Subcutaneous abdominal adipose tissue (tissue), 5 donors: Measurements from ENCODE around the gene DOCK11.
A peak's percentile ranks its signal among the peaks of the same experiment; 100 is the strongest.

ENCODE experiments used
- H3K27ac ChIP-seq: one replicate; pipeline ENCODE4 v1.7.0; 2013; ENCODE audit warnings: low read depth, mild to moderate bottlenecking, inconsistent platforms, low read length, moderate library complexity
- H3K27me3 ChIP-seq, 5 donors: one replicate each; pipeline ENCODE4 v1.7.0; 2013; ENCODE audit warnings: low read length in 5 of 5, inconsistent platforms in 1 of 5; ENCODE audit not compliant: control insufficient read depth in 5 of 5, insufficient read depth in 4 of 5
- H3K36me3 ChIP-seq, 5 donors: one replicate each; pipeline ENCODE4 v1.7.0; 2013; ENCODE audit warnings: low read length in 5 of 5; ENCODE audit not compliant: control insufficient read depth in 5 of 5, insufficient read depth in 5 of 5
- H3K4me1 ChIP-seq, 5 donors: one replicate each; pipeline ENCODE4 v1.7.0; 2013; ENCODE audit warnings: low read length in 5 of 5, mild to moderate bottlenecking in 3 of 5, moderate library complexity in 1 of 5; ENCODE audit not compliant: control insufficient read depth in 5 of 5, insufficient read depth in 5 of 5
- H3K4me3 ChIP-seq, 5 donors: one replicate each; pipeline ENCODE4 v1.7.0; 2013; ENCODE audit warnings: low read length in 5 of 5, low read depth in 1 of 5
- H3K9ac ChIP-seq, 5 donors: one replicate each; pipeline ENCODE4 v1.7.0; 2013; ENCODE audit warnings: low read length in 5 of 5, mild to moderate bottlenecking in 4 of 5, moderate library complexity in 3 of 5
- H3K9me3 ChIP-seq, 5 donors: one replicate each; pipeline ENCODE4 v1.7.0; 2013; ENCODE audit warnings: low read length in 5 of 5; ENCODE audit not compliant: control insufficient read depth in 5 of 5
- donor health status: healthy.
- donor health status: healthy.
- donor health status: healthy.
- donor health status: healthy.
- donor health status: healthy.

The DOCK11 gene

DNA sequence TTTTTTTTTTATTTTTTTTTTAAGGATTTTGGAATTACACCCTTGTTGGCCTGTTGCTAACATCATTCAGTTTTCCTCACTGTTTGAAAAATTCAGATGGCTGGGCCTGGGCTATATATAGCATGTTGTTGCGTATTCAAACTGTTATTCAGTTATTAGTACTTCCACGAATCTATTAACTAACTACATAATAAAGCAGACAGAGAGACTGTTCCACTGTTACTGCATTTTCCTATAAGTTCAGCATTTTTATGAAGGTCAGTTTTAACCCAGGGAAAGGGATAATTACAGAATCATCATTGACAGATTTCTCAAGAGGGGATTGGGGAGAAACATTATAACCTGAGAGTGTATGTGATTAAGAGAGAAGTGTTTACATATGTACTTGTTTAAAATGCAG, 3.1 kb downstream of the DOCK11 start:
- H3K27me3 ChIP-seq, result peaks cover 0 to 9% (median 7%) of the 10 kb centered on the region in 5 donors
- H3K9me3 ChIP-seq, result peaks cover 0 to 4% (median 0%) of the 10 kb centered on the region in 5 donors
- H3K4me1 ChIP-seq, result peaks cover 0 to 32% (median 23%) of the 10 kb centered on the region in 5 donors
- no peaks in the 10 kb centered on the region for H3K36me3 ChIP-seq
- no peak overlapping the region for H3K4me3 ChIP-seq
- H3K9ac ChIP-seq, result peak overlapping the region in 1 of 5 donors; percentile 74
- H3K27ac ChIP-seq, result no peak overlapping the region

DNA sequence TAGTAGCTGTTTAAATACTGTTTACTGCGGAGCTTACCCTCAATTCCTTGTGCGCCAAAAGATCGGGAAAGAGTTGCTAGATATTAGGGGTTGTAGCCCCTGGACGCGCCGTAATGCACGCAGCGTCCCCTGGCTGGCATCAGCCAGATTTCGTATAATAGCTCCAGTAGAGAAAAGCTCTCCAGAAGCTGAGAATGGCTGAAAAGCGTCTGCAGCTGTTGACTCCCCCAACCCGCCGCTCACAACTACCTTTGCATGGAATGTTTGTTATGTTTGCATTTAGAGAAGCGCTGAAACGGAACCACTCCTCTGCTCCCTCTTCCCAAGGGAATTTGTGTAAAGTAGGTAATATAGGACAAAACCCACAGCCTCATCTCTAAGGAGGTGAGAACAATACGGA, 3.7 kb downstream of the DOCK11 start:
- Histone ChIP-seq H3K9me3 (no peaks in the 10 kb centered on the region), H3K4me3 (no peak overlapping the region), H3K27ac (no peak overlapping the region), H3K4me1 (peaks cover 0 to 34% (median 27%) of the 10 kb centered on the region in 5 donors), H3K36me3 (no peaks in the 10 kb centered on the region), H3K9ac (no peak overlapping the region), H3K27me3 (peaks cover 0 to 9% (median 4%) of the 10 kb centered on the region in 5 donors)

DNA sequence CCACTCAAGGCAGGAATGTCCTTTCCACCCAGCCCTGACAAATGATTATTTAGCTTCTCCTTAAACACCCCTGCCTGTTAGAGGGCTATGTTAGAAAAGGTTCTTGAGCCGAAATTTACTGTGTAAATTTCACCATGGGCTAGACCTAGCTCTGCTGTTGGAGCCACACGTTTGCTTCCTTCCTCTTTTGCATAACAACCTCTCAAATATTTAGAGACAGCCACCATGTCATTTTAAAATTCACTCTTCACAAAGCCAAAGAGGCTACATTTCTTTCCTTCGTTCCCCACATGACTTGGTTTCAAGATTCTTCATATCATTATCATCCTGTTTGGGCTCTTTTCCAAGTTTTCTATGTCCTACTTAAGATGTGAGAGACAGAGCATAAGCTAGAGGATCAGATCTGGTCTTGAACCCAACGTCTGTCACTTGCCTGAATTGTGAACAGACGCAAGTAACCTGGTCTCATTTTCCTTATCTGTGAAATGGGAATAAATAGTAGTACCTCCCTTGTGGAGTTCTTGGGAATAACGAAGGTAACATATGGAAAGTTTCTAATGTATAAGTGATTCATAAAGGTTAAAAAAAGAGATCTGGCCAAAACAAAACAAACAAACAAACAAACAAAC, 6.7 kb downstream of the DOCK11 start:
- Histone ChIP-seq H3K4me1 (peaks cover 0 to 39% (median 28%) of the 10 kb centered on the region in 5 donors), H3K27ac (peak overlapping the region; percentile 30), H3K9ac (no peak overlapping the region), H3K4me3 (no peak overlapping the region), H3K27me3 (peaks cover 0 to 4% (median 0%) of the 10 kb centered on the region in 5 donors), H3K9me3 (no peaks in the 10 kb centered on the region), H3K36me3 (no peaks in the 10 kb centered on the region)

DNA sequence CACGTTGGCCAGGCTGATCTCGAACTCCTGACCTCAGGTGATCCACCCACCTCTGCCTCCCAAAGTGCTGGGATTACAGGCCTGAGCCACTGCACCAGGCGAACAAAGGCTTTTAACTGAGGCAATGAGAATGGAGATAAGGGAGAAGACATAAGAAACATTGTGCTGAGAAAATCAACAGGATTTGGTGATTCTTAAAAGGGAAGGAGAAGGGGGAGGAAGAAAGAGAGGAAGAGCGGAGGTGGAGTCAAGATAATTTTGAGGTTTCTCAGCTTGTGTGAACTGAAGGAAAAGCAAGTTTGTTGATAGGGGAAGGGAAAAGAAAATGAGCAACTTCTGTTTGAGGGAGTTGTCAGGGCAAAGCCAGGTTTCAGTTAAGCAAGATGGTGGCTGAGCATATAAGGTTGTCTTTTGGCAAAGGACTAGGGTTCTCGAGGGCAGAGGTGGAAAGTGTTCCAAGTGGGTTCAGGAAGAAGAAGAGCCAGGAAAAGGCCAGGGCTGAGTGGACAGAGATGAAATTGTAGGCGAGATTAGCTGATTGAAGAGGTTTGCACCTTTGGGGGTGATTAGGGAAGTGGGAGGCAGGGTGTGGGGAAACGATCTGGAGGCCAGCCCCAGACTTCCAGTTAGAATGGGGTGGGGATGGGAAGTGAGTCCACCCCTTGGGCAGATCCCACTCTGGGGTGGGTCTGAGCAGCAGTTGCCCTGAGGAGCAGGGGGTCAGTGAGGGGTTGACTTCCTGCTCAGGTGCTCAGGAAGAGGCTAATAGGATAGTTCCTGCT, 7.8 kb downstream of the DOCK11 start:
- Histone ChIP-seq H3K4me3 (no peak overlapping the region), H3K27me3 (peaks cover 0 to 4% (median 0%) of the 10 kb centered on the region in 5 donors), H3K27ac (peak overlapping the region; percentile 37), H3K9me3 (no peaks in the 10 kb centered on the region), H3K9ac (no peak overlapping the region), H3K36me3 (no peaks in the 10 kb centered on the region), H3K4me1 (peaks cover 2 to 41% (median 34%) of the 10 kb centered on the region in 5 donors)

DNA sequence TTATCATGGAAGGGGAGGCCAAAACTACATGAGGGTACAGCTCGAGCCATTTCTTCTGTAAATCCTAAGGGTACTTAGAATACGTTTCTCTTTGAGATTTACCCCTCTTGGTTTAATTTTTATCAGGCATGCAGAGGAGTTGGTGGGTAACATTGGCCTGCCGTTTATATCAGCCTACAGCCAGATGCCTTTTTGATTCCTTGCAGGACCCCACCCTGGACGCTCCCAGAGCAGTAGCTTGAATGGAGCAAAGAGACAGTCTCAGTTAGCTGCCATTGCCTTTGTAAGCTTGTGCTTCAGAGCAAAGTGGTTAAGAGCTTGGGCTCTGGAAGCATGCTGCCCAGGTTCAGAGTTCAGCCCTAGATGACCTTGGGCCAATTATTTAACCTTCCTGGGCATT, 9.0 kb downstream of the DOCK11 start:
- Histone ChIP-seq H3K4me1 (peaks cover 2 to 39% (median 36%) of the 10 kb centered on the region in 5 donors), H3K36me3 (no peaks in the 10 kb centered on the region), H3K9ac (no peak overlapping the region), H3K27me3 (peaks cover 0 to 3% (median 0%) of the 10 kb centered on the region in 5 donors), H3K9me3 (peaks cover 0 to under 1% (median 0%) of the 10 kb centered on the region in 5 donors), H3K27ac (no peak overlapping the region), H3K4me3 (no peak overlapping the region)

DNA sequence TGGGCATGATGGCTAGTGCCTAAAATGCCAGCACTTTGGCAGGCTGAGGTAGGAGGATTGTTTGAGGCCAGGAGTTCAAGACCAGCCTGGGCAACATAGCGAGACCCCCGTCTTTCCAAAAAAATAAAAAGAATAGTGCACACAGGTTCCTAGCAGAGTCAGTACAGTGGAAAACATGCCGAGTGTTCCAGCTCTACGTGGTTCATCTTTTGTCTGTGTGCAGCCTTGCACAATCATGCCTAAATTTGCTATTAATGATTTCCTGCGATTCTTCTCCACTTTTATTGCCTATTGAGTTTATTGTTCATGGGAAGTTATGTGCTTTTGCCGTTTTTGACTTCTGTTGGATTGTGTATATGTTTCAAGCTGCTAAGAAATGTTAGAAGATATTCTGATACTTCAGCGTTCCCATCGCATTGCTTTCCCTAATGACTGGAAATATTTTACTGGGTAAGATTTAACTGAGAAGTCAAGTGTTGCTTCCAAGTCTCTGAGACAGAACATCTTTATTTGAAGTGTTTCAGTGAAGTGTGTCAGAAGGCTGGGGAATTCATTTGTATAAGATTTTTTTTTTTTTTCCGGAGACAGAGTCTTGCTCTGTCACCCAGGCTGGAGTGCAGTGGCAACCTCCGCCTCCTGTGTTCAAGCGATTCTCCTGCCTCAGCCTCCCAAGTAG, 11.3 kb downstream of the DOCK11 start:
- Histone ChIP-seq H3K9ac (no peak overlapping the region), H3K27ac (peak overlapping the region; percentile 14), H3K36me3 (no peaks in the 10 kb centered on the region), H3K27me3 (peaks cover 0 to 8% (median 0%) of the 10 kb centered on the region in 5 donors), H3K4me1 (peaks cover 2 to 48% (median 43%) of the 10 kb centered on the region in 5 donors), H3K4me3 (no peak overlapping the region), H3K9me3 (peaks cover 0 to 2% (median 0%) of the 10 kb centered on the region in 5 donors)

DNA sequence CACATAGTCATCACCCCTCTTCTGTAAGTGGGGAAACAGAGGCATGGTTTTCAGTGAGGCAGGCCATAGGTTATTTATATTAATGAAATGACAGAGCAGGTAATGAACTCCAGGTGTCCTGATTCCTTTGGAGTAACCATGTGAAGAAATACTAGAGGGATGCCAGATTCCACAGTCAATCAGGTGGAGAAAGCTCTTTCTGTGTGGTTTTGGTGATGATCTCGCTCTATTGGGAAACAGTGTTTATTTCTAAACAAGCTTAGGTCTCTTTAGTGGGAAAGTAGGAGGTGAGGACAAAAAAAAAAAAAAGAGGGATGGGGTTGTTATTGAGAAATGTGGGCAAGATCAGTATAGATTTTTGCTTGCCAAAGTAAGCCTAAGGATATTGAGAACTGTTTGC, 12.2 kb downstream of the DOCK11 start:
- Histone ChIP-seq H3K9ac (no peak overlapping the region), H3K4me3 (no peak overlapping the region), H3K27ac (peak overlapping the region; percentile 47), H3K4me1 (peaks cover 2 to 50% (median 47%) of the 10 kb centered on the region in 5 donors), H3K9me3 (peaks cover 0 to 2% (median 0%) of the 10 kb centered on the region in 5 donors), H3K36me3 (no peaks in the 10 kb centered on the region), H3K27me3 (peaks cover 0 to 8% (median 2%) of the 10 kb centered on the region in 5 donors)

DNA sequence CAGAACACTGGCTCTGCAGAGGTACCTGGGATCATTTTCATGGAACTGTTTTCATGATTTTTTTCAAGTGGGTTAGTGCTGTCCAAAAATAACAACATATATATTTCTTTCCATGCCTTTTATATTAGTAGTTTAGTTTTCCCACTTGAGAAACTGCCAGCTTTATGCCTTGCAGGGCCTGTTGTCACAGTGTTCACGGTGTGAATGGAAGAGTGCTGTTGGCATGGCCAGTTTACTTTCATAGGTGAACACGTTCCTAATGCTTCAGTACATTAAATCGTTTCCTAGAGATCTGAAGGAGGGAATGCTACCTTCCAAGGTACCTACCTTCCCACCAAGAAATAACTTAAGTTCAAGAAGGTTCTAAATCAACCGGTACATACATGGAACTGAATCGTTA, 12.6 kb downstream of the DOCK11 start:
- Histone ChIP-seq H3K36me3 (no peaks in the 10 kb centered on the region), H3K9ac (no peak overlapping the region), H3K9me3 (peaks cover 0 to 2% (median 0%) of the 10 kb centered on the region in 5 donors), H3K4me3 (no peak overlapping the region), H3K4me1 (peaks cover 4 to 54% (median 50%) of the 10 kb centered on the region in 5 donors), H3K27ac (peak overlapping the region; percentile 47), H3K27me3 (peaks cover 0 to 8% (median 2%) of the 10 kb centered on the region in 5 donors)

DNA sequence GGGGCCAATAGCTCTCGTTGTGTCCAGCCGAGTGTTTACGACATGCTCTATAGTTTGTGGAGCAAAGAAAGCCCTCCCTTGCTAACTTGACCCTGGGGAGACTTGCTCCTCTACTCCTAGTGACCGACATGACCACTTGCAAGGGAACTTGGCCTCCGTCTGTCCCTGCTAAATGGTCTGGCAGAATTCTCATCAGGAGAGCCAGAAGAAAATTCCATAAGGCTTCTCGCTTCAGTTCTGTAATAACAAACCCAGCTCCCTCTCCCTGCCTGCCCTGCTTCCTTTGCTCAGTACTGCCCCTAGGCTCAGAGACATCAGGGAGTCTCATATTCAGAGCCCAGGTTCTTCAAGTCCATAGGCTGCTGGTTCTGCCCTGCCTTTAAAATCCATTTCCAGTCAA, 13.0 kb downstream of the DOCK11 start:
- Histone ChIP-seq H3K27ac (peak overlapping the region; percentile 47), H3K36me3 (no peaks in the 10 kb centered on the region), H3K9me3 (peaks cover 0 to 2% (median 0%) of the 10 kb centered on the region in 5 donors), H3K4me3 (no peak overlapping the region), H3K4me1 (peaks cover 4 to 53% (median 50%) of the 10 kb centered on the region in 5 donors), H3K27me3 (peaks cover 0 to 8% (median 0%) of the 10 kb centered on the region in 5 donors), H3K9ac (no peak overlapping the region)
